Measurements from ENCODE around the gene CCRL2. TPM values are rescaled to one million over a fixed set of nuclear protein-coding genes. Genes with fewer than 3 reads are reported as not detected.

Gene CCRL2
- total and polyA plus RNA-seq, 2 donors from 2014 or later: 2.1 to 2.8 TPM

DNA sequence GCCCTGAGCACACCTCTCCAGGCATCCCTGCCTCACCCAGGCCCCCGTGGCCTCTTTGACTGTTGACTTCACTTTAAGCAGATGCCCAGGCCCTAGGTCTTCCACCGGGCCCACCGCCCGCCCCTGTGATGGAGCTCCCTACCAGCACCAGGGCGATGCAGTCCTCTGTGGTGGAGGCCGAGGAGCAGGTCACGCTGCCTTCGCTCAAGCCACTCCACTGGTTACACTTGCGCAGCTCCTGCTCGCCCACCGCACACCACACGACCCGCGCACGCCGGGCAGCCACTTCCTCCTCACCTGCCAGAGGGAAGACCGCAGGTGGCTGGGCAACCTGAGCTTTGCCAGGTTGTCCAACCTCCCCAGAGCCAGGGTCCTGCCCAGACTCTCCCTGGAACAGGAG, 41.7 kb downstream of the CCRL2 start:
- no peaks in the 10 kb centered on the region for H3K36me3 ChIP-seq (ENCODE audit: control insufficient read depth in 2 of 3, insufficient read depth in 3 of 3, low read length in 3 of 3)
- H3K9me3 ChIP-seq (ENCODE audit: control insufficient read depth in 2 of 3, insufficient read depth in 1 of 3, low read length in 3 of 3): no peaks in the 10 kb centered on the region
- H3K27me3 ChIP-seq (ENCODE audit: control insufficient read depth, insufficient read depth, low read length): no peaks in the 10 kb centered on the region
- H3K9ac ChIP-seq (ENCODE audit: low read length in 3 of 3): no peak overlapping the region
- H3K27ac ChIP-seq (ENCODE audit: low read depth in 2 of 2, low read length in 2 of 2): no peak overlapping the region
- FAIRE-seq (no peak), DNase-seq (no peak)
- intact Hi-C loops (cut with DNase I): no loop called here
- no peaks in the 10 kb centered on the region for H3K4me1 ChIP-seq (ENCODE audit: control insufficient read depth in 2 of 3, insufficient read depth in 2 of 3, low read depth in 1 of 3, low read length in 3 of 3)
- H3K4me3 ChIP-seq (ENCODE audit: low read length in 3 of 3): no peak overlapping the region
- TF ChIP-seq, protein P1, sequence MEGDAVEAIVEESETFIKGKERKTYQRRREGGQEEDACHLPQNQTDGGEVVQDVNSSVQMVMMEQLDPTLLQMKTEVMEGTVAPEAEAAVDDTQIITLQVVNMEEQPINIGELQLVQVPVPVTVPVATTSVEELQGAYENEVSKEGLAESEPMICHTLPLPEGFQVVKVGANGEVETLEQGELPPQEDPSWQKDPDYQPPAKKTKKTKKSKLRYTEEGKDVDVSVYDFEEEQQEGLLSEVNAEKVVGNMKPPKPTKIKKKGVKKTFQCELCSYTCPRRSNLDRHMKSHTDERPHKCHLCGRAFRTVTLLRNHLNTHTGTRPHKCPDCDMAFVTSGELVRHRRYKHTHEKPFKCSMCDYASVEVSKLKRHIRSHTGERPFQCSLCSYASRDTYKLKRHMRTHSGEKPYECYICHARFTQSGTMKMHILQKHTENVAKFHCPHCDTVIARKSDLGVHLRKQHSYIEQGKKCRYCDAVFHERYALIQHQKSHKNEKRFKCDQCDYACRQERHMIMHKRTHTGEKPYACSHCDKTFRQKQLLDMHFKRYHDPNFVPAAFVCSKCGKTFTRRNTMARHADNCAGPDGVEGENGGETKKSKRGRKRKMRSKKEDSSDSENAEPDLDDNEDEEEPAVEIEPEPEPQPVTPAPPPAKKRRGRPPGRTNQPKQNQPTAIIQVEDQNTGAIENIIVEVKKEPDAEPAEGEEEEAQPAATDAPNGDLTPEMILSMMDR (IDR thresholded peaks at IDR 0.05; ENCODE audit: borderline replicate concordance, extremely low read depth, insufficient read depth): no peak

DNA sequence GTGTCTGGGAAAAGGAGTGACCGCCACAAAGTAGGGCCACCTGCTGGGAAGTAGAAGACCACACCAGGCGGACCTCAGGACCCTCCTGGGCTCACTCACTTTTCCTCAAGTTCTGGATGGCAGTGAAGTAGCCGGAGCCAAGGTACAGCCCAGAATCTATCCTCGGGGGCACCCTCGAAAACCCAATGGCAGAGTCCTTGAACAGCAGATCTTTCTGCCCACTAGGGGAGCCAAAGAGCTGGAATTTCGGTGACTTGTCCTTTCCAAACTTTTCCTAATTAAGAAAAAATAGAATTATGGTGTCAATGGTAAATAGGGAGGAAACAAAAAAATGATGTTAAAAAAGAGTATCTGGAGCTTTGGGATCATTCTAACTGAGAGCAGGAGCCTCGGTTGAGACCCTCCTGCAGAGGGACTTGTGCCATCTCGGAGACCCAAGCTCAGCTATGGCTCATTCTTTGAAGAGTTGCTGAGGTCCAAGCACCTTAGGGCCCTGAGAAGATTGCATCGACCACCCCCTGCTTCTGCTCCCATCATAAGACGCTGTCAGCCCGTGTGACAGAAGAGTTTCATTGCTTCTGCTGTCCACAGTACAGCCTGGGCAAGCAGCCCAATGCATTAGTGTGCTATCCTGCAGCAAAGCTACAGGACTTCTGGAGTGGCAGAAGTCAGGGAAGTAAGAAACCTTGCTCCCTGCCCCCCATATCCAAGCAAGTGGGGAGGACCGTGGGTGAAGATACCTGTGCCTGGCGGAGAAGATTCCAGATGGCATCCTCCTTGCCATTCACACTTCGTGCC, 42.9 kb downstream of the CCRL2 start:
- Histone ChIP-seq H3K9me3 (ENCODE audit: control insufficient read depth in 2 of 3, insufficient read depth in 1 of 3, low read length in 3 of 3) (no peaks in the 10 kb centered on the region), H3K4me1 (ENCODE audit: control insufficient read depth in 2 of 3, insufficient read depth in 2 of 3, low read depth in 1 of 3, low read length in 3 of 3) (no peaks in the 10 kb centered on the region), H3K36me3 (ENCODE audit: control insufficient read depth in 2 of 3, insufficient read depth in 3 of 3, low read length in 3 of 3) (no peaks in the 10 kb centered on the region), H3K27me3 (ENCODE audit: control insufficient read depth, insufficient read depth, low read length) (no peaks in the 10 kb centered on the region), H3K27ac (ENCODE audit: low read depth in 2 of 2, low read length in 2 of 2) (no peak overlapping the region), H3K9ac (ENCODE audit: low read length in 3 of 3) (no peak overlapping the region), H3K4me3 (ENCODE audit: low read length in 3 of 3) (no peak overlapping the region)
- intact Hi-C loops (cut with DNase I): no loop called here
- no peak for DNase-seq
- TF ChIP-seq, protein P1 (IDR thresholded peaks at IDR 0.05; ENCODE audit: borderline replicate concordance, extremely low read depth, insufficient read depth): peak; percentile 41
- FAIRE-seq: no peak

DNA sequence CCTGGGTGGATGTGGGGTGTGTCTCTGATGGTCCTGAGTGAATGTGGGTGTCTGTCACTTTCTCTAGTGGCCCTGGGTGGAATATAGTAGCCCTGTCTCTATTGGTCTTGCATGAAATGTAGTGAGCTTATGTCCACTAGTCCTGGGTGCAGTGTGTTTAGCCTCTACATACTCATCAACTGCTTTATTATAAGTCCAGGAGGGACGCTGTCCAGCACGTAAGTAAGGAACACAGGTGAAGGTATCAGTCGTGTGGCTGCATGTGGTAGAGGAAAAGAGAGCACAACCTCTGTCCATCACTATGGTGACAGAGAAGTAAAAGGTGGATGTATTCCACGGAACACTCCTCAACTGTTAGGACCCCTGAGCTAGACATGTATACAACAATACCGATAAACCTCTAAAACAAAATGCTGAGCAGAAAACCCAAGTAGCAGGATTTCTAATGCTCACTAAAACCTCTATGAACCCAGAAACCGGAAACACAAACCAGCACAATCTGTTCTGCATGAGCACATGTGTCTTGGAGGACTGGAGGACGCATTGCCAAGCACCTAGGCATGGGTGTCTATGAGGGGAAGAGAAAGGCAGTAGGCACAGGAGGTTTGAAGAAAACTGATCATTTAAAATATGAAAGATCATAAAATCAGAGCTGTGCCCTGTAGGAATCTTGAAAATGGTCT, 46.6 kb downstream of the CCRL2 start:
- H3K27me3 ChIP-seq (ENCODE audit: control insufficient read depth, insufficient read depth, low read length): no peaks in the 10 kb centered on the region
- H3K9me3 ChIP-seq (ENCODE audit: control insufficient read depth in 2 of 3, insufficient read depth in 1 of 3, low read length in 3 of 3): no peaks in the 10 kb centered on the region
- no peaks in the 10 kb centered on the region for H3K4me1 ChIP-seq (ENCODE audit: control insufficient read depth in 2 of 3, insufficient read depth in 2 of 3, low read depth in 1 of 3, low read length in 3 of 3)
- intact Hi-C loops (cut with DNase I): no loop called here
- FAIRE-seq (no peak), DNase-seq (no peak)
- H3K27ac ChIP-seq (ENCODE audit: low read depth in 2 of 2, low read length in 2 of 2): no peak overlapping the region
- no peak overlapping the region for H3K9ac ChIP-seq (ENCODE audit: low read length in 3 of 3)
- no peak overlapping the region for H3K4me3 ChIP-seq (ENCODE audit: low read length in 3 of 3)
- H3K36me3 ChIP-seq (ENCODE audit: control insufficient read depth in 2 of 3, insufficient read depth in 3 of 3, low read length in 3 of 3): no peaks in the 10 kb centered on the region
- TF ChIP-seq, protein P1 (IDR thresholded peaks at IDR 0.05; ENCODE audit: borderline replicate concordance, extremely low read depth, insufficient read depth): no peak

Measured in kidney (tissue), 14 donors.